Eye (tissue), 1 donor: ENCODE measurements around the gene BLOC1S1.
A peak's percentile ranks its signal among the peaks of the same experiment; 100 is the strongest.

Experiments
- DNase-seq: peaks from one replicate; pipeline ENCODE4 v3.0.0-alpha.2; 2015

BLOC1S1 gene

DNA sequence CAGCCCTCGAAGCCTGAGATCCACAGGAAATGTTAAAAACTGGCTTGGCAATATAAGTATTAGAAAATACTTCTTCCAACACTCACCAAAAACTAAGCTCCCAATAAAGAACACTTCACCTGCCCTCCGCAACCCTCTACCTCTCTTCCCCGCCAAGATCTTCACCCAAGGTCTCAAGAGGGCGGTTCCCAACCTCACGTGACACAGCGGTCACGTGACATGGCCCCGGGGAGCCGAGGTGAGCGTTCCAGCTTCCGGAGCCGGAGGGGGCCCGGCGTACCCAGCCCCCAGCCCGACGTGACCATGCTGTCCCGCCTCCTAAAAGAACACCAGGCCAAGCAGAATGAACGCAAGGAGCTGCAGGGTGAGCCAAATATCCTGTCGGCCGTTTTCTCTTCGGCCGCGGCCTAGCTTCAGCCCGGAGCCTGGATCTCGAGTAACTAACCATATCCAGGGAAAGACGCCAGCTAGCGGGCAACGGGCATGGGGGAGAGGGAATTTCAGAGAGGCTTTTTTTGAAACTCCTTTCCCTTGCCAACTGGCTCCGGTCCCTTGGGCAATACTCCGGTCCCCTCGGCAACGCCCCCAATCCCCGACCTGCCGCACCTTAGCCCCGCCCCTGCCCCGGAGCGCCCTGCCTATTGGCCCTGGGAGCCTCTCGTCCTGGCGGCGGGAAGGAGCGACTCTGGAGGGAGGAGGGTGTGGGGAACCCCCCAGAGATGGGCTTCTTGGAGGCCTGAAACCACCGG is at the start of gene BLOC1S1:
Gene BLOC1S1 (plus strand): TSS at position 214 of the 749 bp plus-strand sequence. CDS start 6 bp downstream, at position 220.
- DNase-seq: peak; percentile 97

DNA sequence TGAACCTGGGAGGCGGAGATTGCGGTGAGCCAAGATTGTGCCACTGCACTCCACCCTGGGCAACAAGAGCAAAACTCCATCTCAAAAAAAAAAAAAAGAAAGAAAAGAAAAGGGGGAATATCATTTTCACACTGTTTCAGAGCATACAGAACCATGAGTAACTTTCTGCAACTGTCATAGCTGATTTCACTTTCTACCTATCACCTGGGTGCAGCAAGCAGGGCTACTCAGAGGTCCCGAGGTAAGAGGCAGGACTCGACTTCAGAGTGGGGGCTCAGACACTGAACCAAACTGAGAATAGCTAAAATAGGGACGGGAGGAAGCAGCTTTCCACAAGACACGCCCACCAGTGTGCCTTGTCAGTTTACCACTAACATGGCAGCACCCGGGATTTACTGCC is 49.3 kb upstream of the BLOC1S1 start:
- DNase-seq: no peak

DNA sequence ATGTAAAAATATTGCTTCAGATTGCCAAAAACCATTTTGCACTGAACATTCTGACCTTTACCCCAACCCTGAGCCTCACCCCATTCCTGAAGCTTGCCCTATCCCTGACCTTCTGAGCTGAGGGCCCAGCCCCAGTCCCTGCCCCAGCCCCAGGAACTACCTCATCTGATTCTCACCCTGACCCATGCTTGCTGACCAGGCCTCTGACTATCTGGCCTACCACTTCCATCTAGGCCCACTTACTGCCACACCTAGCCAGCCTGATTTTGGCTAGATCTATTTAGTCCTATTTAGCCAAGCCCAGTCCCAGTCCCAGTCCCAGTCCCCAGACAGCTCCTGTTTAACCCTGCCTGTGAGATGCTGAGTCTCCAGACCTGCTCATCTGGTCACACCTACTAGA is 45.6 kb upstream of the BLOC1S1 start:
- no peak for DNase-seq

DNA sequence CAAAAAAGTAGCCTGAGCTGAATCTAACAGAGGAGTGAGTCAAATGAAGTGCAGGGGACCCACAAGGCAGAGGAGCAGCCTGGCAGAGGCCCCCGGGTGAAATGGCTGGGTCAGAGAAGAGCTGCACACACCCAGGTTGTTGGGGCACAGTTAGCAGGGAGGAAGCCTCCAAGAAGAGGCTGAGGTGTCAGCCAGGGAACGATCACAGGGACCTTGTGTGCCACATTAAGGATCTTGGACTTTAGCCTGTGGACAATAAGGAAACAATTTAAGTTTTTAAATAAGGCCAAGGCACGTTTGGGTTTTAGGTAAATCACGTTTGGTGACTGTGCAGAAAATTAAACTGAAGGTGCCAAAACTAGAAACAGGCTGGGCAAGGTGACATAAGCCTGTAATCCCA is 44.1 kb upstream of the BLOC1S1 start:
- DNase-seq: no peak

GRCh38 chr12:55673638-55674037 is 42.2 kb upstream of the BLOC1S1 start:
- DNase-seq: no peak

DNA sequence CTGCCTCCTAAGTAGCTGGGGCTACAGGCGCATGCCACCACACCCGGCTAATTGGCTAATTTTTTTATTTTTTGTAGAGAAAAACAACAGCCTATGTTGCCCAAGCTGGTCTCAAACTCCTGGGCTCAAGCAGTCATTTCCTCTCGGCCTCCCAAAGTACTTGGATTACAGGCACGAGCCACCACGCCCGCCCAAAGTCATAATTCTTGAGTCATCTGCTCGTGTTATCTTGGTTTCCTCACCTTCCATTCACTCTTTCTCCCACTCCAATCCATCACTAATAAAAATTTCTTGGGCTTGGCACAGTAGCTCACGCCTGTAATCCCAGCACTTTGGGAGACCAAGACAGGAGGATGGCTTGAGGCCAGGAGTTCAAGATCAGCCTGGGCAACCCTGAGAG is 40.2 kb upstream of the BLOC1S1 start:
- no peak for DNase-seq

DNA sequence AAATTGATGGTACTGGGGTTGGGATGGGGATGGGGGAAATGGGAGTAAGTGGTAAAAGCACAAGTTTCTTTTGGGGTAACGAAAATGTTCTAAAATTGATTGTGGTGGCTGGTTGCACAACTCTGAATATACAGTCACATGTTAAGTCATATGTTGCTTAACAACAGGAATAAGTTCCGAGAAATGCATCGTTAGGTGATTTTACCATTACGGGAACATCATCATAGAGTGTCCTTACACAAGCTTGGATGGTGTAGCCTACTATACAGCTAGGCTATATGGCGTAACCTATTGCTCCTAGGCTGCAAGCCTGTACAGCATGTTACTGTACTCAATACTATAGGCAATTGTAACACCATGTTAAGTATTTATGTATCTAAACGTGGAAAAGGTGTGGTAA is 39.1 kb upstream of the BLOC1S1 start:
- no peak for DNase-seq

- DNase-seq: no peak
Measured at GRCh38 chr12:55679691-55680090, 36.2 kb upstream of the BLOC1S1 start.

DNA sequence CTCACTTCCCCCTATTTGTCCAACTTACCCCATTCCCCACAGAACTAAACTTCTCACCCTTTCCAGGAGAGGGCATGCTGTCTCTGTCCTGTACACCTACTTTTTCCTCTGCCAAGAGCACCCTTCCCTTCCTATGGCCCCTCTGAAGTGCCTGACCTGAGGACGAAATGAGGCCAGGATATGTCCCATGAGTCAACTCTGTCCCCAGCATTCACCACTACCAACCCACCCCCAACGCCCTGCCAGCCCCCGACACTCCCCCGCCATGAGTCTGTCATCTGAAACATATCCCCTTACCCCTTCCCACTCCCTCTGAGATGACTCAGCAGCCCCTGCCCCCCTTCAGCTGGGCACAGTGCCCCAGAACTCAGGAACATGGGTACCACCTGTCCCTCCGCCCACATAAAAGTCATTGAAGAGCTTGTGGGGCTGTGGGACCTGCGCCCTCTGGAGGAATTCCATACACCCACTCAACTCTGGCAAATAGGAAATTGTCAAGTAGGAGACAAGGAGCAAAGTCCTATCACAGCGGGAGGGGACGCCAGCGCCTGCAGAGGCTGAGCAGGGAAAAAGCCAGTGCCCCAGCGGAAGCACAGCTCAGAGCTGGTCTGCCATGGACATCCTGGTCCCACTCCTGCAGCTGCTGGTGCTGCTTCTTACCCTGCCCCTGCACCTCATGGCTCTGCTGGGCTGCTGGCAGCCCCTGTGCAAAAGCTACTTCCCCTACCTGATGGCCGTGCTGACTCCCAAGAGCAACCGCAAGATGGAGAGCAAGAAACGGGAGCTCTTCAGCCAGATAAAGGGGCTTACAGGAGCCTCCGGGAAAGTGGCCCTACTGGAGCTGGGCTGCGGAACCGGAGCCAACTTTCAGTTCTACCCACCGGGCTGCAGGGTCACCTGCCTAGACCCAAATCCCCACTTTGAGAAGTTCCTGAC is 34.4 kb upstream of the BLOC1S1 start:
- DNase-seq: peak; percentile 73

DNA sequence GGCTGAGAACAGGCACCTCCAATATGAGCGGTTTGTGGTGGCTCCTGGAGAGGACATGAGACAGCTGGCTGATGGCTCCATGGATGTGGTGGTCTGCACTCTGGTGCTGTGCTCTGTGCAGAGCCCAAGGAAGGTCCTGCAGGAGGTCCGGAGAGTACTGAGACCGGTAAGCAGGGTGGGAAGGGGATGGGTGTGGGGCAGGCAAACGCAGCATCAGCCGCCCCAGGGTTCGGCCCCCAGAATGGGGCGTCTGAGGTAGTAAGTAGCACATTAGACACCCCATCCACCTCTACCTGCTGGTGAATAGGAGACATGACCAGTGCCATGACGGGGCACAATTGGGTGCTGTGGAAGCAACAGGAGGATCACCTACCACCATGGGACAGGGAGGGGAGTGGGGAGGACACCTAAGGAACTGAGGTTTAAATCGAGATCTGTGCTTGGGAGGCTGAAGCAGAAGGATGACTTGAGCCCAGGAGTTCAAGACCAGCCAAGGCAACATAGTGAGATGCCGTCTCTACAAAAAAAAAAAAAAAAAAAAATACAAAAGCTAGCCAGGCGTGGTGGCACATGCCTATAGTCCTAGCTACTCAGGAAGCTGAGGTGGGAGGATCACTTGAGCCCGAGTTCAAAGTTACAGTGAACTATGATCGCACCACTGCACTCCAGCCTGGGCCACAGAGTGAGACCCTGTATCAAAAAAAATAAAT is 33.6 kb upstream of the BLOC1S1 start:
- DNase-seq: no peak

GRCh38 chr12:55683676-55684075 is 32.2 kb upstream of the BLOC1S1 start:
- no peak for DNase-seq

DNA sequence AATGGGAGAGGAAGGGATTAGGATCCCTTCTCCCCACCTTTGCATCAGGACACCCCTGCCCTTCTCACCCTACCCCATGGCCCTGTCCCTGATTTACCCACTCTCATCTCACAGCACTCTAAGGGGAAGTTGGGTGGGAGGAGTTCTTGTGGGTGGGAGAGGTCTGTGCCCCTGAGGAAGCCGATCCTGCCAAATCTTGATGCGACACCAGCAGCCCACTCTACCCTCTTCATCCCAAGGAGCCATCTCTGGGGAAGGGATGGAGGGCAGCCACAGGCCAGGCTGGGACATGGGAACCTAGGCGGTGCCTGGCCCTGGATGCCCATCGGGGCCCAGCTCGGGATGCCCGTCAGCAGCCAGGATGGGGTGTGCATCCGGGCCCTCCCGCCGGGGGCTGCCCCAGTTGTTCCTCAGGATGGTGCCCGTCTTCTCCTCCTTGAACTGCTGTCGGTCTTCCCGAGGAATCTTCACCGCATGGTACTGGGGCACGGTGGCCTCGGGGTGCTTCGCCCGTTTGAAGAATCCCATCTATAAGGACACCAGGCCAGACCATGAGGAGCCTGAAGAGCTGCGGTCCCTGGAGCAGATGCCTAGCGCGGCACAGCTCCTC is 31.0 kb upstream of the BLOC1S1 start:
- no peak for DNase-seq

DNA sequence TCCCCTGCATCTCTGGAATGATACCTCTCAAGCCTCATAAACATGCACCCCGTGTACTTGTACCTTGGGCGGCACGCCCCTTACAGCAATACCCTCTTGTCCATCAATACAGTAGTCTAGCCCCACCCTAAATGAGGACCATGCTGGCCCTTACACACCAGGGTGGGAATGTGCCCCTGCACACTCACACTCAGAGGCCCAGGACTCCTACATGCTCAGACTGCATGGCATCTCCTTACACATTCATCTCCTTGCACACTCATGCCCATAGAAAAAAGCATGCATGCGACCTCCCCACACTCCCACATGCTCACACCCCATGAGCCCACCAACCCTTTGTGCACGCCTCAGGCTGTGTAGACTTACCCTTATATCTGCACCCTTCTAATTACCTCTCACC is 30.2 kb upstream of the BLOC1S1 start:
- no peak for DNase-seq

- DNase-seq: no peak
Measured at GRCh38 chr12:55686366-55687010, 29.4 kb upstream of the BLOC1S1 start.

- no peak for DNase-seq
Measured at GRCh38 chr12:55687746-55688145, 28.1 kb upstream of the BLOC1S1 start.

GRCh38 chr12:55688716-55689655 is 26.9 kb upstream of the BLOC1S1 start:
- no peak for DNase-seq

GRCh38 chr12:55692631-55693322 is 23.1 kb upstream of the BLOC1S1 start:
- DNase-seq: no peak

- DNase-seq: no peak
Measured at GRCh38 chr12:55693323-55694187, 22.3 kb upstream of the BLOC1S1 start.

- DNase-seq: no peak
Measured at GRCh38 chr12:55694188-55694515, 21.7 kb upstream of the BLOC1S1 start.

GRCh38 chr12:55694651-55695050 is 21.2 kb upstream of the BLOC1S1 start:
- no peak for DNase-seq
